Measurements from ENCODE around the gene FEM1B. TPM values are rescaled to one million over a fixed set of nuclear protein-coding genes. Genes with fewer than 3 reads are reported as not detected.

Gene FEM1B
- total RNA-seq, 4 donors from 2014 or later = 28.1 to 48.2 (median 43.0) TPM

DNA sequence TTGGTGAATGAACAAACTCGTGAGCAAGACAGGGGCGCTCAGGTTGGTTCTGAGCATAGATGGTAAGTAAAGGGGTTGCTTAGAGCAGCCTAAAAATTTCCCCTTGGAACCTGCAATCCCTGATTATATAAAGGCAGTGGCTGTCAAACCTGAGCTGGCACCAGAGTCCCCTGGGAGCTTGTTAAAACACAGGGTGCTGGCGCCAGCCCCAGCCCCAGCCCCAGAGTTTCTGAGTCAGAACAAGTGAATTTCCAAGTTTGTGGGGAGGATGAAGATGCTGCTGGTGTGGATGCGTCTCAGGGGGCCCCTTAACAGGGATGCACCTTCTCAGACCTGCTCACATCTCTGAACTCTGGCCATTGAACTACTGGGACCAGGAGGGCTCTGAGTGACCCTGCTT lies 48.2 kb downstream of the FEM1B start:
- Histone ChIP-seq H3K4me3 (no peak overlapping the region), H3K4me1 (no peaks in the 10 kb centered on the region), H3K36me3 (no peaks in the 10 kb centered on the region), H3K27ac (no peak overlapping the region), H3K27me3 (no peaks in the 10 kb centered on the region), H3K9me3 (no peaks in the 10 kb centered on the region)
- no peak for TF ChIP-seq POLR2A (IDR thresholded peaks at IDR 0.05)
- TF ChIP-seq, protein P1, sequence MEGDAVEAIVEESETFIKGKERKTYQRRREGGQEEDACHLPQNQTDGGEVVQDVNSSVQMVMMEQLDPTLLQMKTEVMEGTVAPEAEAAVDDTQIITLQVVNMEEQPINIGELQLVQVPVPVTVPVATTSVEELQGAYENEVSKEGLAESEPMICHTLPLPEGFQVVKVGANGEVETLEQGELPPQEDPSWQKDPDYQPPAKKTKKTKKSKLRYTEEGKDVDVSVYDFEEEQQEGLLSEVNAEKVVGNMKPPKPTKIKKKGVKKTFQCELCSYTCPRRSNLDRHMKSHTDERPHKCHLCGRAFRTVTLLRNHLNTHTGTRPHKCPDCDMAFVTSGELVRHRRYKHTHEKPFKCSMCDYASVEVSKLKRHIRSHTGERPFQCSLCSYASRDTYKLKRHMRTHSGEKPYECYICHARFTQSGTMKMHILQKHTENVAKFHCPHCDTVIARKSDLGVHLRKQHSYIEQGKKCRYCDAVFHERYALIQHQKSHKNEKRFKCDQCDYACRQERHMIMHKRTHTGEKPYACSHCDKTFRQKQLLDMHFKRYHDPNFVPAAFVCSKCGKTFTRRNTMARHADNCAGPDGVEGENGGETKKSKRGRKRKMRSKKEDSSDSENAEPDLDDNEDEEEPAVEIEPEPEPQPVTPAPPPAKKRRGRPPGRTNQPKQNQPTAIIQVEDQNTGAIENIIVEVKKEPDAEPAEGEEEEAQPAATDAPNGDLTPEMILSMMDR (IDR thresholded peaks at IDR 0.05) = no peak
- no peak for DNase-seq

- no peak for DNase-seq
- H3K36me3 ChIP-seq = no peaks in the 10 kb centered on the region
- H3K9me3 ChIP-seq = no peaks in the 10 kb centered on the region
- no peaks in the 10 kb centered on the region for H3K4me1 ChIP-seq
- no peak overlapping the region for H3K27ac ChIP-seq
- H3K4me3 ChIP-seq = no peak overlapping the region
- no peaks in the 10 kb centered on the region for H3K27me3 ChIP-seq
- TF ChIP-seq, protein P1 (IDR thresholded peaks at IDR 0.05) = no peak
- TF ChIP-seq POLR2A (IDR thresholded peaks at IDR 0.05) = no peak
Observed at GRCh38 chr15:68326711-68327354, 49.3 kb downstream of the FEM1B start.

GRCh38 chr15:68328443-68328842 lies 50.9 kb downstream of the FEM1B start:
- H3K27ac ChIP-seq = no peak overlapping the region
- no peak for DNase-seq
- no peak for TF ChIP-seq POLR2A (IDR thresholded peaks at IDR 0.05)
- TF ChIP-seq, protein P1 (IDR thresholded peaks at IDR 0.05) = no peak
- no peaks in the 10 kb centered on the region for H3K36me3 ChIP-seq
- no peaks in the 10 kb centered on the region for H3K4me1 ChIP-seq
- no peaks in the 10 kb centered on the region for H3K9me3 ChIP-seq
- H3K27me3 ChIP-seq = no peaks in the 10 kb centered on the region
- H3K4me3 ChIP-seq = no peak overlapping the region

GRCh38 chr15:68328964-68329363 lies 51.4 kb downstream of the FEM1B start:
- Histone ChIP-seq H3K4me1 (no peaks in the 10 kb centered on the region), H3K4me3 (no peak overlapping the region), H3K36me3 (no peaks in the 10 kb centered on the region), H3K9me3 (no peaks in the 10 kb centered on the region), H3K27ac (no peak overlapping the region), H3K27me3 (no peaks in the 10 kb centered on the region)
- DNase-seq = no peak
- no peak for TF ChIP-seq POLR2A (IDR thresholded peaks at IDR 0.05)
- TF ChIP-seq, protein P1 (IDR thresholded peaks at IDR 0.05) = no peak

DNA sequence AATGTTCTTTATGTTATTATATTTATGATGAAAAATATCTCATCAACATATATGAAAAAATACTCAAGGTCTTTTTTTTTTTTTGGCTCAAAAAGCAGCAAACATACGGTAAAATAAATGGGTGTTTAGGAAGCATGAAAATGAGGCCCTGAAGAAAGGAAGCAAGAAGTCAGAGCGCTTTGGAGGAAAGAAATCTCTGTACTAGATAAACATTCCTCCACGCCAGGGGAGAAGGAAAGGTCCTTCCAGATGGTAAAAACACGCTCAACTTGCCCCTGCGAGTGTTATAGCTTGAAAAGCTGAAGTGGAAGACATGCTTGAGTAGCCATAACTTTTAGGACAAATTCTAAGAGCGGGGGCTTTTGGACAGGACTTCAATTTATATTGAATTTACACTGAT lies 52.9 kb downstream of the FEM1B start:
- TF ChIP-seq POLR2A (IDR thresholded peaks at IDR 0.05) = no peak
- TF ChIP-seq, protein P1 (IDR thresholded peaks at IDR 0.05) = no peak
- no peaks in the 10 kb centered on the region for H3K9me3 ChIP-seq
- no peaks in the 10 kb centered on the region for H3K4me1 ChIP-seq
- H3K27me3 ChIP-seq = no peaks in the 10 kb centered on the region
- DNase-seq = no peak
- H3K4me3 ChIP-seq = no peak overlapping the region
- no peaks in the 10 kb centered on the region for H3K36me3 ChIP-seq
- H3K27ac ChIP-seq = no peak overlapping the region

DNA sequence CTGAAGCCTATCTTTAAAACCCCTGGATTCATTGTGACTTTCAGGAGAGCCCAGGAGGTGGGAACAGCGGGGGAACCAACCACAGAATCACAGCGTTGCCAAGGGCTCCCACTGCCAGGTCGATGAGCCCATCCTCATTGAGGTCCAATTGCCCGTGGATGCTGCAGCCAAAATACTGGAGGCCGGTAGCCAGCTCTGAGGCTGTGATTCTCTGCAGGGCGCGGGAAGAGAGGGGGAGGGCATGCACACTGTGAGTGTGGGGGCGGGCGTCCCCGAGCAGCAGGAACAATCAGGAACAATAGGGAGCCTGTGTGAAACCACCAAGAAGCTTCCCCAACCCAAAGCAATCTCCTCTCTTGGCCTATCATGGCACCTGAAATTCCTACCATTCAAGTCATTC lies 53.4 kb downstream of the FEM1B start:
- H3K27me3 ChIP-seq = no peaks in the 10 kb centered on the region
- no peaks in the 10 kb centered on the region for H3K4me1 ChIP-seq
- TF ChIP-seq POLR2A (IDR thresholded peaks at IDR 0.05) = no peak
- TF ChIP-seq, protein P1 (IDR thresholded peaks at IDR 0.05) = no peak
- H3K36me3 ChIP-seq = no peaks in the 10 kb centered on the region
- no peaks in the 10 kb centered on the region for H3K9me3 ChIP-seq
- no peak for DNase-seq
- no peak overlapping the region for H3K4me3 ChIP-seq
- H3K27ac ChIP-seq = no peak overlapping the region
